KG1 (cell line): ENCODE measurements around the gene RNPEPL1.

ENCODE experiments used
- DNase-seq: peaks from one replicate; lab custom pipeline; 2025; lab: John Stamatoyannopoulos, UW

The RNPEPL1 gene

GRCh38 chr2:240624950-240625621 lies 56.8 kb downstream of the RNPEPL1 start, which contains the start of gene GPR35:
Gene GPR35, plus strand, starts transcription at chr2:240625480. Its CDS starts 4,473 bp downstream, at chr2:240629953.
- DNase-seq: peak; percentile 61

- DNase-seq: peak; percentile 31
Observed at GRCh38 chr2:240626531-240627300, 58.4 kb downstream of the RNPEPL1 start.

- no peak for DNase-seq
Observed at GRCh38 chr2:240627736-240628506, 59.6 kb downstream of the RNPEPL1 start.

GRCh38 chr2:240628507-240628807 lies 60.2 kb downstream of the RNPEPL1 start:
- DNase-seq: no peak

GRCh38 chr2:240628808-240629618 lies 60.7 kb downstream of the RNPEPL1 start:
- DNase-seq: no peak

- no peak for DNase-seq
Observed at GRCh38 chr2:240629619-240629967, 61.3 kb downstream of the RNPEPL1 start.

GRCh38 chr2:240629968-240630770 lies 61.9 kb downstream of the RNPEPL1 start:
- no peak for DNase-seq
